ENCODE measurements around the gene CEP97.
A peak's percentile ranks its signal among the peaks of the same experiment; 100 is the strongest.
"Not testable (repeated sequence)": the region's sequence is repeated elsewhere in the genome, so short reads cannot be mapped to it uniquely, and the experiment has no call there.

Gene CEP97, protein sequence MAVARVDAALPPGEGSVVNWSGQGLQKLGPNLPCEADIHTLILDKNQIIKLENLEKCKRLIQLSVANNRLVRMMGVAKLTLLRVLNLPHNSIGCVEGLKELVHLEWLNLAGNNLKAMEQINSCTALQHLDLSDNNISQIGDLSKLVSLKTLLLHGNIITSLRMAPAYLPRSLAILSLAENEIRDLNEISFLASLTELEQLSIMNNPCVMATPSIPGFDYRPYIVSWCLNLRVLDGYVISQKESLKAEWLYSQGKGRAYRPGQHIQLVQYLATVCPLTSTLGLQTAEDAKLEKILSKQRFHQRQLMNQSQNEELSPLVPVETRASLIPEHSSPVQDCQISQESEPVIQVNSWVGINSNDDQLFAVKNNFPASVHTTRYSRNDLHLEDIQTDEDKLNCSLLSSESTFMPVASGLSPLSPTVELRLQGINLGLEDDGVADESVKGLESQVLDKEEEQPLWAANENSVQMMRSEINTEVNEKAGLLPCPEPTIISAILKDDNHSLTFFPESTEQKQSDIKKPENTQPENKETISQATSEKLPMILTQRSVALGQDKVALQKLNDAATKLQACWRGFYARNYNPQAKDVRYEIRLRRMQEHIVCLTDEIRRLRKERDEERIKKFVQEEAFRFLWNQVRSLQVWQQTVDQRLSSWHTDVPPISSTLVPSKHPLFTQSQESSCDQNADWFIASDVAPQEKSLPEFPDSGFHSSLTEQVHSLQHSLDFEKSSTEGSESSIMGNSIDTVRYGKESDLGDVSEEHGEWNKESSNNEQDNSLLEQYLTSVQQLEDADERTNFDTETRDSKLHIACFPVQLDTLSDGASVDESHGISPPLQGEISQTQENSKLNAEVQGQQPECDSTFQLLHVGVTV

GRCh38 chr3:101724329-101725193, at the start of gene CEP97:
Gene CEP97, plus strand, starts transcription at chr3:101724614. Its CDS starts 63 bp downstream, at chr3:101724677.
- peak; percentile 93 for DNase-seq

DNA sequence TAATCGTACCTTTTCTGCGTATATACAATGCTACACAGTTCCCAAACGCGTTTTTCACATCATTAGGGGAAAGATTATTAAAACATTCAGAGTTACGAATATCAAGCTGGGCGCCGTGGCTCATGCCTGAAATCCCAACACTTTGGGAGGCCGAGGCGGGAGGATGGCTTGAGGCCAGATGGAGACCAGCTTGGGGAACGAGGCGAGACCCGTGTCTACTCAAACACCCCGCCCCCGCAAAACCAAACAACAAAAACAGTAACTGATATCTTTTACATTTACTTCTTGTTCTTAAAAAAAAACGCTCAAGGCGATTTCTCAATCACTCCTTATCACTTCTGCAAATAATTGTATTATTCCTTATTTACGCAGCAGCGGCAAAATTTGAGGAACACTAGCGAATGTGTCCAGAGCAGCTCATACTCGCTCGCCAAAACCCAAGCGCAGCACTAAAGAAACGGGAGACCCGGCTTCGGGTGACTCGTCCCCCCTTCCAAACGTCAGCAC, 48.7 kb upstream of the CEP97 start:
- no peak for DNase-seq

DNA sequence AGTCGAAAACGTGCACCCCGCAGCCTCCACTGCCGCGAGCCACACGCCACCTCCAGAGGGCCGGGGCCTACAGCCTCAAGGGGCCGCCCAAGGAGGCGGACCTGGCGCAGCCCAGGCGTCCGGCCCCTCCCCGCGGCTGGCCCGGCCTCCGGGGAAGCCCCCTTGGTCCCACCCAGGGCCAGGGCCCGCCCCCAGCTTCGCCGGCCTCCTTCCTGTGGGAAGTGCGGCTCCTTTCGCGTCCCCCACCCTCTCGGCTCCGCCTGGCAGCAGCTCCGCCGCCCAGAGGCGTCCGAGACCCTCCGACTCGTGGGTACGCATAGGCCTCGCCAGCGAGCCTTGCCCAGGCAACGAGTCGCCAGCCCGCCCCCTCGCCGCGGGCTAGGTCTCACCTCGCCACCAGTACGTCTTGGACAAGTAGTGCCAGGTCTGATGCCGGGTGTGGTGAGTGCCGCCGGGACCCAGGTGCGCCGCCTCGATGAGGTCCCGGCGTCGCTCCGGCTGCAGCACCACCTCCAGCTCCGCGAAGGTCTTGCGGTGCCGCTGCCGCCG, 48.1 kb upstream of the CEP97 start:
- DNase-seq = peak; percentile 96

DNA sequence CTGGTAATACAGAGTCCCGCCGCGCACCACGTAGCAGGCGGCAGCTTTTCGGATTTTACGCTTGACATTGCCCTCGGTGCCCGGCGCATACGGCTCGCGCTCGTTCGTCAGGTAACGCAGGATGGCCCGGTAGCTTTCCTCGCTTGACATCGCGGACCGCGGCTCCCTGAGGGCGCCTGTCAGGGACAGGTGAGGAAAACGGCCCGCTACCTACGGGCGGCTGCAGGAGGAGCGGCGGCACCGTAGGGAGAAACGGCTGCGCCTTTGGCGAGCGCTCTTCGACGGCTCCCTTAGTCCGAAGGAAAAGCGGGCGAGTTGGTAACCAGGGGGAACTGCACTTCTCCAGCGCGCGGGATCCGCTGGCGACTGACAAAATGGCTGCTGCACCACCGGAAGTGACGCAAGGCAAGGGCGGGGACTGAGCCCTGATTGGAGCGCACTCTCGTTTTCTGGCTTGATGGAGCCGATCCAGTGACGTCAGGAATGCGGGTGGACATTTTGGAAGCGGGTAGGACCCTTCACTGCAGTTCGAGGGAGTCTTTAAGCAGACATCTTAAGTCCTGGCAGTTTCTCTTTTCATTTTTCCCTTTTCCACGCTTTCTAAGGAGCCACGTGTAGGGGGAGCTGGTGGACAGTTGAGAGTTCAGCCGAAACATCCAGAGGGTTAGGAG, 47.5 kb upstream of the CEP97 start, which contains the start of gene ZBTB11:
ZBTB11 (minus strand) TSS at position 368 of the 671 bp plus-strand sequence; CDS start at position 150, 218 bp downstream.
- peak; percentile 100 for DNase-seq

- DNase-seq = no peak
Measured at GRCh38 chr3:101677436-101678286, 46.8 kb upstream of the CEP97 start.

DNA sequence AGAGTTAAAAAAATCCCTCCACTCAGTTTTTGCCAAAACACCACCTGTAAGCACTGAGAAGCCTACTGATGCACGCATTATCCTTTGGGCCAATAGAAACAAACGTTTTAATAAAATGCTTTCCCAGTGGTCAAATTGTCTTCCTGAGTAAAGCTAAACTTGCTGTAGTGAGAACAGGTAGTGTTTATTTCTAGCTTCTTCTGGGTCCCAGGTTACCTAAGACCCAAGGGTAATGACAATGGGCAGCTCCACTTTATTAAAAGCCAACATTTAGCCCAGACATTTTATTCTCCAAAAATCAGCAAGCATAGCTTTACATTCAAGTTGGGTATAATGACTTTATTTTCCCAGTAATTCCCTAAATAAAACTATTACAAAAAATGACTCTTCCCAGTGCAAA, 45.6 kb upstream of the CEP97 start:
- DNase-seq = not testable (repeated sequence)

- DNase-seq = no peak
Measured at GRCh38 chr3:101680466-101680865, 43.9 kb upstream of the CEP97 start.

DNA sequence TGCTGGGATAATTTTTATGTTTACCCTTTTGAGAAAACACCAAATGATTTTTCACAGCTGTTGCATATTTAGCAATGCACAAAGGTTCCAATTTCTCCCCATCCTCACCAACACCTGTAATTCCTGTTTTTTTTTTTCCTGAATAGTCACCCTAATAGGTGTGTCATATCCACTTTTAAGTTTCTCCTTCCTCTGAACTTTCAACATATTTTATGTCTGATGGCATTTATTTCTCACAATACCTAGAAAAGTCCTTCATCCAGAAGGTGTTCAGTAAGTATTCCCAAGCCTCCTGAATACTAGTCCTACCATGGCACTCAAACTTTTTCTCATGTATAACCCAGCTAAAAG, 39.4 kb upstream of the CEP97 start:
- no peak for DNase-seq

DNA sequence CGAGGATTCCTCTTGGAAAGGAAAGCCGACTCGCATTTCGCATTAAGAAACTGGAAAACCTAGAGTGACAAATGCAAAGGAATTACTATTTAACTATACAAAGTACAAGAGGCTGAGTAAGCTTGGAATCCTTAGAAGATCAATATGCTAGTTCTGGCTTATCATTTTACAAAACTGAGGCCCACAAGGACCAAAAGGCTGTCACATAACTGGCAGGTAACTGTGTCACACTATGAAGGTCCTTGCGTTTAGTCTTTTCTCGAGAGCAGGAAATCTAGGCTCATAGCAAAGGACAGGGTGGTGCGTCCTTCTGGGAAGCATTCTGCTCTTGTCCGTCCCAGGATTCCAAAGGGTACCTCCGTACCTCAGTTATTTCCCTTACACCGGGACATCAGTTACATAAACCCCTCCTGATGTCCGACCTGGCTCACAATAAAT, 38.5 kb upstream of the CEP97 start:
- no peak for DNase-seq

DNA sequence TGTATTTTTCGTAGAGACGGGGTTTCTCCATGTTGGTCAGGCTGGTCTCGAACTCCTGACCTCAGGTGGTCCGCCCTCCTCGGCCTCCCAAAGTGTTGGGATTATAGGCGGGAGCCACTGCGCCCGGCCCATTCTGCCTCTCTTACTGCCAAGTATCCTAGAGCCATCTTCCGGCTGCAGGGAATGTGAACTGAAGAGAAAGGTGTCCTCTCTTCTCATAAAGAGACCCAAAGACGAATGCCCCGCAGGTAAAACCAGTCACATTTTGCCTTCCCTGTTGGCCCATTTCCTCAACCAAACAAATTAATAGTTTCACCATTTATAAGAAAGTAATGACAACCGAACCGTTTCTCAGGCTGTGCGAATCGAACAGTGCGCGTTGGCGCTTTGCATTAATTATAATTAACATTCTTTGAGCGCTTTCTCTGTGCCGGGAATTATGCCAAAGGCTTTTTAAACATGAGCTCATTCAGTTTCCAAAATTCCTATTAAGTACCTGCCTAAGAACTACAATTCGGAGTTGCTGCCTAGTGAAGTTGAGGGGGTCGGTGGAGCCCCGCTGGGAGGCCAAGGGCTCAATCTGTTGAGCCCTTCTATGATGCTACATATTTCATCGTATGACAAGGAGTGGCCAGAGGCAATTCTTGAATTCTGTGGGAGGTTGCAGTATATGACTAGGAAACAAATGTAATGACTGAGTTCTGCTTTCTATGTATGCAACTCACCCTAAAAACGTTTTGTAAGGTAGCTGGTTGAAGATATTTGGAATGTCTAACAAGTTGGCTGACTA, 37.1 kb upstream of the CEP97 start:
- DNase-seq = no peak

DNA sequence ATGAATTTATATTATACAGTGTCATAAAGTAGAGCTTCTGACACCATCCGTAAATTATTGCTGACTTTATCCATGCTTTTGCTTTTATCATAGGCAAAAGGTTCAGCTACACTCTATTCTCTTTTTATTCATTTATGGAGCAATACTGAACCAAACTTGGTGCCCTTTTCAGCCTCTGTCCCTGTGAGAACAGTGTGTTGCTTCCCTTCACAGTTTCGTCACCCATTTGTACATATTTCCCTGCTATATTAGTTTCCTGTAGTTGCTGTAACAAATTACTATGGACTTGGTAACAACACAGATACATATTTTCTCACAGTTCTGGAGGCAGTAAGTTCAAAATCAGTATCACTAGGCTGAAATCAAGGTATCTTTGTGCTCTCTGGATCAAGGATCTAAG, 35.1 kb upstream of the CEP97 start:
- DNase-seq = no peak

GRCh38 chr3:101690972-101691371, 33.4 kb upstream of the CEP97 start:
- DNase-seq = no peak

GRCh38 chr3:101691685-101692671, 32.4 kb upstream of the CEP97 start:
- not testable (repeated sequence) for DNase-seq

GRCh38 chr3:101693540-101693939, 30.9 kb upstream of the CEP97 start:
- DNase-seq = peak; percentile 56

- not testable (repeated sequence) for DNase-seq
Measured at GRCh38 chr3:101694836-101695235, 29.6 kb upstream of the CEP97 start.

DNA sequence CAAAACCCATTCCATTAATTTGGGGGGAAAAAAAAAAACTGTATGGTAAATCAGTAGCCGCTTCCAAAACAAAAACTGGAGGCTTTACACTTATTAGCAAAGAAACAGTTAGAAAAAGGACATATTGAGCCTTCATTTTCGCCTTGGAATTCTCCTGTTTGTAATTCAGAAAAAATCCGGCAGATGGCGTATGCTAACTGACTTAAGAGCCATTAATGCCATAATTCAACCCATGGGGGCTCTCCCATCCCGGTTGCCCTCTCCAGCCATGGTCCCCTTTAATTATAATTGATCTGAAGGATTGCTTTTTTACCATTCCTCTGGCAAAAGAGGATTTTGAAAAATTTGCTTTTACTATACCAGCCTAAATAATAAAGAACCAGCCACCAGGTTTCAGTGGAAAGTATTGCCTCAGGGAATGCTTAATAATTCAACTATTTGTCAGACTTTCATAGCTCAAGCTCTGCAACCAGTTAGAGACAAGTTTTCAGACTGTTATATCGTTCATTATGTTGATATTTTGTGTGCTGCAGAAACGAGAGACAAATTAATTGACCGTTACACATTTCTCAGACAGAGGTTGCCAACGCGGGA, 28.5 kb upstream of the CEP97 start:
- no peak for DNase-seq

- DNase-seq = no peak
Measured at GRCh38 chr3:101701696-101702634, 22.4 kb upstream of the CEP97 start.

Measured in activated CD8-positive, alpha-beta memory T cell treated with anti-CD3 and anti-CD28 coated beads, Interleukin-2, amount 50 U/mL, for 48 hours (primary cell).